HG02870 (cell line): ENCODE measurements around the gene MLX.
A peak's percentile ranks its signal among the peaks of the same experiment; 100 is the strongest.
"Not testable (repeated sequence)": the region's sequence is repeated elsewhere in the genome, so short reads cannot be mapped to it uniquely, and the experiment has no call there.

Source experiments
- ATAC-seq: cut with Tn5 transposase; IDR thresholded peaks from one replicate; pipeline ENCODE4 v1.9.1; 2021; ENCODE audit warnings: mild to moderate bottlenecking, moderate library complexity; ENCODE audit not compliant: unreplicated experiment

MLX gene

DNA sequence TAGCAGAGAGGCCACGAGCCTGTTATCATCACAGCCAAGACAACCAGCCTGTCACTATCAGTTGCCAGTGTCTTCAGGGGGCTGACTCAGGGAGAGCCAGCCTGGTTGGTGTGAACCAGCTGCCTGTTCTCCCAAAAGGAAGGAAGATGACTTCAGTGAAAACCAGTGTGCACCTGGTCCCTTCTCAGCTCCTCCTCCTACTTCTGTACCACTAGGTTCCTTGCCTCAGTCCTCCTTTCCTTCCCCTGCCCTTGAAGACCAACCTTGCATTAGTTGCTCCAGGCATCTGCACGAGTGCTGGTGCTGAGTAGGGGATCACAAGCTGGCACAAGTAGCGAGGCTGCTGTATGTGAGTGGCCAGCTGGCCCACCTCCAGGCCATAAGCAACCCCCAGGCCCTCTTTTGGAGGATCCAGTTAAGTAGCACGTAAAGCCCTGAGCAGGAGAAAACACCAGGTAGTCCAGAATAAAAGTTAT, 51.1 kb downstream of the MLX start:
- ATAC-seq = no peak

DNA sequence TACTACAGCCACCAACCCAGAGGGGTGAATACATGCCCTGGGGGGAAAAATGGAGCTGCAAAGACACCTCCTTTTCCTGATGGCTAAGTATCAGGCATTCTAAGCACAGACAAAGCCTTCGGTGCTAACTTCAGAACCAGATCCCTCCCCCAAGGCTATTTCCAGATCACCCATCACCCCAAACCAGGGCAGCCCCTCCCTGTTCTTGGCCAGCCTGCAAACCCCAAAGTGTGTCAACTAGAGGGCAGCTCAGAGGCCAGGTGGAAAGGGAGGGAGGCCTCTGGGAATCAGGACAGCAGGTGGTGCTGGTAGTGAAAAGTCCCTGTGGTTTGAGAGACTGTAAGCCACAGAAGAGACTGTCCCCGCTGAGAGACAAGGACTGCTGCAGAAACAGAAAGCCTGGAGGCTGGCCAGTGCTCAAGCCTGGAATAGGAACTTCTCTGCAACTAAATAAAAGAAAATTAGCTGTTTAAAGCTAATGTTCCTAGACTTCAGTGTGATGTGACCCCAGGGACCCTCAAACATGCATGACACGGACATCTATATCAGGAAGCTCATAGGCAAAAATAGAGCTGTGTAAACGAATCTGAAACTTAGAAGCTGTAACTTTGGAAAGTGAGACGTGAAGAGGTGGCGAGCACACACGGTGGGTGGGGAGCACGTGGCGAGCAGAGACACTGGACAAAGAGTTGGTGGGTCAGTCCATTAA, 51.7 kb downstream of the MLX start:
- ATAC-seq = peak; percentile 72

DNA sequence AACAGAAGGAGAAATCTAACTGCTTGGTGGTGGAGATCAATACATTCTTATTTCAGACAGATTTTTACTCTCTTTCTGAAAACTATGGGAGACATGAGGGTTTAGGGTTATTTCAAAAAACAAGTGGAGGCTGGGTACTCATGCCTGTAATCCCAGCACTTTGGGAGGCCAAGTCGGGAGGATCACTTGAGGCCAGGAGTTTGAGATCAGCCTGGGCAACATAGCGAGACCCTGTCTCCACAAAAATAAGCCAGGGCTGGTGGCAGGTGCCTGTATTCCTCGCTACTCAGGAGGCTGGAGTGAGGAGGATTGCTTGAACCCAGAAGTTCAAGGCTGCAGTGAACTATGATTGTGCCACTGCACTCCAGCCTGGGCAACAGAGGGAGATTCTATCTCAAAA, 55.1 kb downstream of the MLX start:
- ATAC-seq = not testable (repeated sequence)
